ENCODE results near the gene PPIL4. TPM values are rescaled to one million over a fixed set of nuclear protein-coding genes. Genes with fewer than 3 reads are reported as not detected.

Gene PPIL4
- total and polyA plus RNA-seq, 2 experiments from 2014 or later, result 35.1 to 47.3 TPM

- TF ChIP-seq EZH2 (IDR thresholded peaks at IDR 0.05; ENCODE audit: low read depth, unreplicated experiment) (no peak), JUNB (IDR thresholded peaks at IDR 0.05; ENCODE audit: unreplicated experiment) (no peak), ETS1 (IDR thresholded peaks at IDR 0.05) (no peak), ZNF114 (CRISPR knock-in tag; IDR thresholded peaks at IDR 0.05) (no peak)
Observed at GRCh38 chr6:149508485-149508884, 37.4 kb downstream of the PPIL4 start (continued).

- H3K4me3 Mint-ChIP-seq, result no peak overlapping the region
- H3K36me3 ChIP-seq (ENCODE audit: insufficient read depth), result 0 out of 2 replicates have a peak, but pooled peaks cover 5% of the 10 kb centered on the region
- H3K4me1 ChIP-seq (ENCODE audit: insufficient read depth), result peaks cover 6% of the 10 kb centered on the region; the same call in 1 of the 2 replicates
- H3K27ac Mint-ChIP-seq, result no peak overlapping the region
- no peaks in the 10 kb centered on the region for H3K36me3 Mint-ChIP-seq (ENCODE audit: low read depth)
- H3K27me3 Mint-ChIP-seq (ENCODE audit: insufficient read depth, low read depth, poor library complexity), result peaks cover 2% of the 10 kb centered on the region
- no peak overlapping the region for H3K27ac ChIP-seq (ENCODE audit: low read depth)
- H3K9me2 ChIP-seq (ENCODE audit: insufficient read depth), result no peaks in the 10 kb centered on the region
- H2AFZ ChIP-seq, result no peak overlapping the region
- no peaks in the 10 kb centered on the region for H3K79me2 ChIP-seq (replicated peaks; ENCODE audit: insufficient read depth)
- no peaks in the 10 kb centered on the region for H3F3A ChIP-seq (replicated peaks; ENCODE audit: low read depth)
- H3K4me3 ChIP-seq, result no peak overlapping the region
- no peaks in the 10 kb centered on the region for H3K9me3 Mint-ChIP-seq
- DNase-seq (ENCODE audit: low spot score) (no peak), ATAC-seq (no peak)
- no peak overlapping the region for H3K4me2 ChIP-seq
- no peaks in the 10 kb centered on the region for H3K27me3 ChIP-seq (ENCODE audit: insufficient read depth)
- H3K4me1 Mint-ChIP-seq, result peaks cover 10% of the 10 kb centered on the region; the same call in 2 of the 3 replicates
- H4K20me1 ChIP-seq (replicated peaks; ENCODE audit: insufficient read depth), result no peaks in the 10 kb centered on the region
- no peak for TF ChIP-seq CTCF (conservative IDR thresholded peaks at IDR 0.05; ENCODE audit: low read depth in 2 of 2)
Observed at GRCh38 chr6:149503872-149504271, 42.0 kb downstream of the PPIL4 start.

GRCh38 chr6:149503276-149503675, 42.6 kb downstream of the PPIL4 start:
- H3K4me1 ChIP-seq (ENCODE audit: insufficient read depth), result 0 out of 2 replicates have a peak, but pooled peaks cover under 1% of the 10 kb centered on the region
- H3K9me2 ChIP-seq (ENCODE audit: insufficient read depth), result no peaks in the 10 kb centered on the region
- Mint-ChIP-seq H3K9me3 (no peaks in the 10 kb centered on the region), H3K27me3 (ENCODE audit: insufficient read depth, low read depth, poor library complexity) (peaks cover 2% of the 10 kb centered on the region), H3K36me3 (ENCODE audit: low read depth) (no peaks in the 10 kb centered on the region), H3K4me1 (peaks cover 5% of the 10 kb centered on the region; the same call in 2 of the 3 replicates), H3K4me3 (no peak overlapping the region), H3K27ac (no peak overlapping the region)
- no peaks in the 10 kb centered on the region for H4K20me1 ChIP-seq (replicated peaks; ENCODE audit: insufficient read depth)
- no peak overlapping the region for H3K4me3 ChIP-seq
- ATAC-seq, result no peak
- H3K27ac ChIP-seq (ENCODE audit: low read depth), result no peak overlapping the region
- TF ChIP-seq EZH2 (IDR thresholded peaks at IDR 0.05; ENCODE audit: low read depth, unreplicated experiment) (no peak), JUNB (IDR thresholded peaks at IDR 0.05; ENCODE audit: unreplicated experiment) (no peak), NANOG (IDR thresholded peaks at IDR 0.05; ENCODE audit: borderline replicate concordance) (no peak), ETS1 (IDR thresholded peaks at IDR 0.05) (no peak), ZNF114 (CRISPR knock-in tag; IDR thresholded peaks at IDR 0.05) (no peak), EZH2phosphoT487 (IDR thresholded peaks at IDR 0.05; ENCODE audit: unreplicated experiment) (no peak), ZNF462 (CRISPR knock-in tag; IDR thresholded peaks at IDR 0.05) (no peak), STAT1 (IDR thresholded peaks at IDR 0.05; ENCODE audit: unreplicated experiment) (no peak)
- no peak overlapping the region for H3K4me2 ChIP-seq
- H2AFZ ChIP-seq, result no peak overlapping the region
- H3K79me2 ChIP-seq (replicated peaks; ENCODE audit: insufficient read depth), result no peaks in the 10 kb centered on the region
- H3K27me3 ChIP-seq (ENCODE audit: insufficient read depth), result no peaks in the 10 kb centered on the region
- H3F3A ChIP-seq (replicated peaks; ENCODE audit: low read depth), result no peaks in the 10 kb centered on the region
- 0 out of 2 replicates have a peak, but pooled peaks cover 5% of the 10 kb centered on the region for H3K36me3 ChIP-seq (ENCODE audit: insufficient read depth)
- DNase-seq (ENCODE audit: low spot score), result no peak

Measured in GM23338 (cell line).